ENCODE results near the gene SMLR1.
"Not testable (repeated sequence)": the region's sequence is repeated elsewhere in the genome, so short reads cannot be mapped to it uniquely, and the experiment has no call there.

Gene SMLR1

GRCh38 chr6:130796313-130796905, 30.8 kb upstream of the SMLR1 start:
- no peak overlapping the region for H3K9ac ChIP-seq (ENCODE audit: low read length)
- peaks cover 7% of the 10 kb centered on the region for H3K4me1 ChIP-seq (ENCODE audit: control insufficient read depth, low read depth, low read length)
- no peaks in the 10 kb centered on the region for H3K27me3 ChIP-seq (ENCODE audit: control insufficient read depth, insufficient read depth, low read length)
- H3K4me3 ChIP-seq (ENCODE audit: low read length) = no peak overlapping the region
- H3K9me3 ChIP-seq (ENCODE audit: control insufficient read depth, low read depth, low read length) = peaks cover 9% of the 10 kb centered on the region
- H3K27ac ChIP-seq (ENCODE audit: low read length) = no peak overlapping the region
- no peaks in the 10 kb centered on the region for H3K36me3 ChIP-seq (ENCODE audit: control insufficient read depth, low read depth, low read length)

DNA sequence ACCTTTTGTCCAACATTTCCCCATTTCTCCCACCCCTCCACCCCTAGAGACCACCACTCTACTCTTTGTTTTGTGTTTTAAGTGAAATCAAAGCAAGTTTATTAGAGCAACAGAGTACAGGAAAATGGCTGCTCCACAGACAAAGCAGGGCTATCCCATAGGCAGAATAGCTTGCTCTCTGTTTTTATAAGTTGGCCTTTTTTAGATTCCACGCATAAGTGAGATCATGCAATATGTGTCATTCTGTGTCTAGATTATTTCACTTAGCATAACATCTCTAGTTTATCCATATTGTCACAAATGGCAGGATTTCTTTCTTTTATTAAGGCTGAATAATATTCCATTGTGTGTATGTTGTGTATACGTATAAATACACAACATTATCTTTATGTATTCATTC, 30.1 kb upstream of the SMLR1 start:
- Histone ChIP-seq H3K4me1 (ENCODE audit: control insufficient read depth, low read depth, low read length) (peaks cover 7% of the 10 kb centered on the region), H3K4me3 (ENCODE audit: low read length) (no peak overlapping the region), H3K27me3 (ENCODE audit: control insufficient read depth, insufficient read depth, low read length) (no peaks in the 10 kb centered on the region), H3K27ac (ENCODE audit: low read length) (no peak overlapping the region), H3K9ac (ENCODE audit: low read length) (no peak overlapping the region), H3K9me3 (ENCODE audit: control insufficient read depth, low read depth, low read length) (peaks cover 9% of the 10 kb centered on the region), H3K36me3 (ENCODE audit: control insufficient read depth, low read depth, low read length) (no peaks in the 10 kb centered on the region)

- H3K9ac ChIP-seq (ENCODE audit: low read length); H3K9me3 ChIP-seq (ENCODE audit: control insufficient read depth, low read depth, low read length); H3K27ac ChIP-seq (ENCODE audit: low read length); H3K36me3 ChIP-seq (ENCODE audit: control insufficient read depth, low read depth, low read length); H3K27me3 ChIP-seq (ENCODE audit: control insufficient read depth, insufficient read depth, low read length); H3K4me3 ChIP-seq (ENCODE audit: low read length); H3K4me1 ChIP-seq (ENCODE audit: control insufficient read depth, low read depth, low read length): not testable (repeated sequence)
Measured at GRCh38 chr6:130801368-130801767, 25.8 kb upstream of the SMLR1 start.

DNA sequence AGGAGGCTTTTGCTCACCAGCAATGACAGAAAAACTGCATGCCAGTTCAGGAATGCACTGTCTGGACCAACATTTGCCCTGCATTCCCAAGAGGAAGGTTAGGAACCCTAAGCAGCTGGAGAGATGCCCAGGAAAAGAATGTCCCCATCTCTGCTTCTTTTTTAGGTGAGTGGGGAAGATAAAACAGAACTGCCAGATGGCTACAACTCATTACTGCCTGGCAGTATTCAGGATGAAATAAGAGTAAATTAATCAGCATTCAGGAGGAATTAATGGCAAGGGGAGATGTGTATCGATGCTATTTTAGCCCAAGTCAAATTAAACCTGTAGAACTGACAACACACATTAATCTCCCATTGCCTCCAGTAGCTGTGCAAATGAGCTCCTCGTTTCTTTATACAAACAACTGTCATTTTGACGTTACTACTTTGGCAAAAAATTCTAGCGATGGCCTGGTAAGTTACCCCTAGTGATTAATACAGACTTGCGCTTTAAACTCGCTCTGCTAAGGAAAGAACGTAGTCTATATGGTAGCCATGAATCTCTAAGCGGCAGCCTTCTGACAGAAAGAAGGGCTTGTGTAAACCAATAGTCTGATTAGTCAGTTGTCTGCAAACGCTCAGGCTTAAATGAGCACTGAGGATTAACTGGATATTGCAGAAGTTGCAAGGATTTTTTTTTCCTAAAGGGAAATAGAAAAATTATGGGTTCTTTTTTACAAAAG, 16.7 kb upstream of the SMLR1 start:
- Histone ChIP-seq H3K9me3 (ENCODE audit: control insufficient read depth, low read depth, low read length) (no peaks in the 10 kb centered on the region), H3K4me1 (ENCODE audit: control insufficient read depth, low read depth, low read length) (no peaks in the 10 kb centered on the region), H3K36me3 (ENCODE audit: control insufficient read depth, low read depth, low read length) (no peaks in the 10 kb centered on the region), H3K27me3 (ENCODE audit: control insufficient read depth, insufficient read depth, low read length) (no peaks in the 10 kb centered on the region), H3K4me3 (ENCODE audit: low read length) (no peak overlapping the region), H3K27ac (ENCODE audit: low read length) (no peak overlapping the region), H3K9ac (ENCODE audit: low read length) (no peak overlapping the region)

DNA sequence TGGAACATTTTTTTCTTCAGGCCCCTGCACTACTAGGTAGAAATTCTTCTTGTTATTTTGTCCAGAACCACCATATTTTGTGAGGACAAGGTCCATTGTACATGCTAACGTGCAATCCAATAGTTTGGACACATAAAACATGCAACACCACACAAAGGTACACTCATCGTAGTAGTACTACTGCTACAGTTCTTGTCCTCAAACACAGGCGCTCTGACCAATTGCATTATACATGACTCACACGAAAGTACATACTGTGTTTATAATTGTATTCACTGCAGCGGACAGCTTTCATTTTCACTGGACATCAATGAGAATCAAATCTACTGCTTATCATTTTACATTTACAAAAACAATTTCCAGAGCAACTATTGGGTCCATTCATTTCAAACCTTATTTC, 15.3 kb upstream of the SMLR1 start:
- Histone ChIP-seq H3K9ac (ENCODE audit: low read length) (no peak overlapping the region), H3K36me3 (ENCODE audit: control insufficient read depth, low read depth, low read length) (no peaks in the 10 kb centered on the region), H3K4me1 (ENCODE audit: control insufficient read depth, low read depth, low read length) (no peaks in the 10 kb centered on the region), H3K27me3 (ENCODE audit: control insufficient read depth, insufficient read depth, low read length) (no peaks in the 10 kb centered on the region), H3K27ac (ENCODE audit: low read length) (no peak overlapping the region), H3K9me3 (ENCODE audit: control insufficient read depth, low read depth, low read length) (no peaks in the 10 kb centered on the region), H3K4me3 (ENCODE audit: low read length) (no peak overlapping the region)

GRCh38 chr6:130814506-130814905, 12.7 kb upstream of the SMLR1 start:
- no peaks in the 10 kb centered on the region for H3K36me3 ChIP-seq (ENCODE audit: control insufficient read depth, low read depth, low read length)
- H3K4me3 ChIP-seq (ENCODE audit: low read length) = no peak overlapping the region
- H3K27ac ChIP-seq (ENCODE audit: low read length) = no peak overlapping the region
- H3K4me1 ChIP-seq (ENCODE audit: control insufficient read depth, low read depth, low read length) = no peaks in the 10 kb centered on the region
- no peaks in the 10 kb centered on the region for H3K27me3 ChIP-seq (ENCODE audit: control insufficient read depth, insufficient read depth, low read length)
- no peaks in the 10 kb centered on the region for H3K9me3 ChIP-seq (ENCODE audit: control insufficient read depth, low read depth, low read length)
- H3K9ac ChIP-seq (ENCODE audit: low read length) = no peak overlapping the region

DNA sequence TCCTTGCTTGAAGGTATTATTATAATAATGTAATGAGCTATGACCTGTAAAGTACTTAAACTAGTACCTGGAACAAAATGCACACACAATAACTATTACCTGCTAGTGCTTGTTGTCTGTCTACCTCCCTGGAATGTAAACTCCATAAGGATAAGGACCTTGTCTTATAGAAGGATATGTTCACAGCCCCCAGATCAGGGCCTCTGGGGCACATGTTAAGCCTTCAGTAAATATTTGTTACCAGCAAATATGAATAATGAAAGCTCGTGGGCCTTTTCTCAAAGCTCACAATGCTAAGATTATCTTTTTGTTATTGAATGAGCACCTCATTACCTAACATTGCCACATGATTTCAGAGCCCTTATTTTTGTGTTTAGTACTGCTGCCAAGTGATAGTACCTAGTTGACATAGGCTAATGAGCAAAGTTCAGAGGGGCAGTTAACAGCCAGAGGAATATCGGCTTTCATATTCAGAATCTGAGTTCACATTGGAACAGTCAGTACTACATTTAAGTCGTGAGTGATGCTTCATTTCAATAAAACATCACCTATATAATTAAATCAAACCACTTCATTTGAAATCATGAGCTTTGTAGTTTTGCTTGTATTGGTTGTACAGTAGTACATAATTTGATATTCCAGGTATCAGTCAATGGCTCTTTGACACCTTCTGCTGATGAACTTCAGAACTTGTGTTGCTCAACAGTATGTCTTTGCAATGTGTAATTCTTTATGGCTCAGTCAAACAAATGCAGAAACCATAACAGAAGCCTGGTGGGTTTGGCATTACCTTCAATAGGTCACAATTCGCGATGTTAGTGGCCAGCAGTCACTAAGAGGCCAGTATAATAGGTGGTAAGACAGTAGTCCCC, 11.8 kb upstream of the SMLR1 start:
- H3K36me3 ChIP-seq (ENCODE audit: control insufficient read depth, low read depth, low read length) = no peaks in the 10 kb centered on the region
- H3K9ac ChIP-seq (ENCODE audit: low read length) = no peak overlapping the region
- H3K4me1 ChIP-seq (ENCODE audit: control insufficient read depth, low read depth, low read length) = no peaks in the 10 kb centered on the region
- H3K27me3 ChIP-seq (ENCODE audit: control insufficient read depth, insufficient read depth, low read length) = no peaks in the 10 kb centered on the region
- no peak overlapping the region for H3K27ac ChIP-seq (ENCODE audit: low read length)
- H3K9me3 ChIP-seq (ENCODE audit: control insufficient read depth, low read depth, low read length) = no peaks in the 10 kb centered on the region
- no peak overlapping the region for H3K4me3 ChIP-seq (ENCODE audit: low read length)

DNA sequence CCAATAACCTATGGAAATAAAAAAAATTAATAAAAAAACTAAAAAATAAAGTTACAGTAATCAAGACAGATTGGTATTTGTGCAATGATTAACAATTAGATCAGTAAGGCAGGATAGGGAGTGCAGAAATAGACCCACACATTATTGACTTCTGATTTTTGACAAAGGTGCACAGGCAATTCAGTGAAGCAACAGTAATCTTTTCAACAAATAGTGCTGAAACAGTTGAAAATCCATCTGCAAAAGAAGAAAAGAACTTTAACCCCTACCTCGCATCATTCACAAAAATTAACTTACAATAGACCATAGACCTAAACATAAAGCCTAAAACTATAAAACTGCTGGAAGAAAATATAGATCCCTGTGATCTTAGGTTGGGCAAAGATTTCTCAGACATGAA, 4.5 kb upstream of the SMLR1 start:
- Histone ChIP-seq H3K4me3 (ENCODE audit: low read length) (no peak overlapping the region), H3K4me1 (ENCODE audit: control insufficient read depth, low read depth, low read length) (peaks cover 11% of the 10 kb centered on the region), H3K27ac (ENCODE audit: low read length) (no peak overlapping the region), H3K27me3 (ENCODE audit: control insufficient read depth, insufficient read depth, low read length) (no peaks in the 10 kb centered on the region), H3K9me3 (ENCODE audit: control insufficient read depth, low read depth, low read length) (no peaks in the 10 kb centered on the region), H3K36me3 (ENCODE audit: control insufficient read depth, low read depth, low read length) (no peaks in the 10 kb centered on the region), H3K9ac (ENCODE audit: low read length) (no peak overlapping the region)

GRCh38 chr6:130824978-130825694, 2.1 kb upstream of the SMLR1 start:
- H3K36me3 ChIP-seq (ENCODE audit: control insufficient read depth, low read depth, low read length) = no peaks in the 10 kb centered on the region
- no peaks in the 10 kb centered on the region for H3K27me3 ChIP-seq (ENCODE audit: control insufficient read depth, insufficient read depth, low read length)
- H3K9me3 ChIP-seq (ENCODE audit: control insufficient read depth, low read depth, low read length) = no peaks in the 10 kb centered on the region
- H3K9ac ChIP-seq (ENCODE audit: low read length) = no peak overlapping the region
- H3K4me3 ChIP-seq (ENCODE audit: low read length) = no peak overlapping the region
- H3K27ac ChIP-seq (ENCODE audit: low read length) = no peak overlapping the region
- H3K4me1 ChIP-seq (ENCODE audit: control insufficient read depth, low read depth, low read length) = peaks cover 11% of the 10 kb centered on the region

DNA sequence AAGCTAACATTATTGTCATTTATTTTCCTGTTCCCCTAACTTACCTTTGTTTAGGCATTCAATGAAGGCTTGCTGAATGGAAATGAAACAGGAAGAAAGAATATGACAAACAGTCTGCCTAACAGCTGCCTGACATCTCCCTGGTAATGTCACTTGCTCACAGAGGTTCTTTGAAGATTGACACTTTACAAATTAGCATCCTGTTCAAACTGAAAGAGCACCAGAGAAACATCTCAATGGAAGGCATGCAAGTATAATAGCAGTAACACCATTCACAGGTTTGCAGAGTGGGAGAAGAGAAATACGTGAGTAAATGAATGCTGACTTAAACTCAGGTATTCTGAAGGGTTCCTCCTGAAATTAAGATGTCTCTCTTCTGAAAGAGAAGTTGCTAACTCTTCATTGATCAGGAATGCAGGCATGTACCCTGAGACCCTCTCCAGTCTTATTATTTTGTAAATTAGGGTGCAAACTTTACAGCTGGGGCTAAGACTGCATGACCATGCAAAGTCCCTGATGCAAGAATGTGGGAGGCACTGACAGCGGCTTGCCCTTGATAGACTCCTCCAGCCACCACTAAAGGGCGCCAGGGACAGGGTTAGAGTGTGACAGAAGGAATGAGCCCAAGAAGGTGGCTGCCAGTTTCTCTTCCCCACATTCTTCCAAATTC, 1.3 kb upstream of the SMLR1 start:
- no peaks in the 10 kb centered on the region for H3K9me3 ChIP-seq (ENCODE audit: control insufficient read depth, low read depth, low read length)
- no peak overlapping the region for H3K4me3 ChIP-seq (ENCODE audit: low read length)
- H3K4me1 ChIP-seq (ENCODE audit: control insufficient read depth, low read depth, low read length) = peaks cover 11% of the 10 kb centered on the region
- H3K27me3 ChIP-seq (ENCODE audit: control insufficient read depth, insufficient read depth, low read length) = no peaks in the 10 kb centered on the region
- no peak overlapping the region for H3K27ac ChIP-seq (ENCODE audit: low read length)
- no peak overlapping the region for H3K9ac ChIP-seq (ENCODE audit: low read length)
- H3K36me3 ChIP-seq (ENCODE audit: control insufficient read depth, low read depth, low read length) = no peaks in the 10 kb centered on the region

Measured in iPS-18a (cell line).